Ecto neural progenitor cell (in vitro differentiated cells): Measurements from ENCODE around the gene GALNT9.
"Not testable (repeated sequence)": the region's sequence is repeated elsewhere in the genome, so short reads cannot be mapped to it uniquely, and the experiment has no call there.

Source experiments
- DNase-seq: peaks from one replicate; pipeline ENCODE4 v3.0.0-alpha.2; 2018; ENCODE audit warnings: low spot score

The GALNT9 gene

GRCh38 chr12:132264086-132265010, 65.0 kb downstream of the GALNT9 start:
- DNase-seq: no peak

- no peak for DNase-seq
These were observed 65.8 kb downstream of the GALNT9 start for GRCh38 chr12:132263451-132264049.

DNA sequence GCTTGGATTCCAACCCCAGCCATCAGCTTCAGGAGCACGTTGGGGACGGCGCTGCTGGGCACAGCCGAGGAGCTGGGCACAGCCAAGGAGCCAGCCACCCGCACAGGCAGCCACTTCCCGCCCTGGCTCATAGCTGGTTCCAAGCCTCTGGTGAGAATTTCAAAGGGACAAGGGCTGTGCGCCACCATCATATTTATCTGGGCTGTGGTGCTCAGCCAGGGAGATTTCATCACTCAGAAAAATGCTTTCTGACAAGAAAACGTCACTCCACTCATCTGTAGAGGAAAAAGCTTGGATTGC, 66.4 kb downstream of the GALNT9 start:
- no peak for DNase-seq

DNA sequence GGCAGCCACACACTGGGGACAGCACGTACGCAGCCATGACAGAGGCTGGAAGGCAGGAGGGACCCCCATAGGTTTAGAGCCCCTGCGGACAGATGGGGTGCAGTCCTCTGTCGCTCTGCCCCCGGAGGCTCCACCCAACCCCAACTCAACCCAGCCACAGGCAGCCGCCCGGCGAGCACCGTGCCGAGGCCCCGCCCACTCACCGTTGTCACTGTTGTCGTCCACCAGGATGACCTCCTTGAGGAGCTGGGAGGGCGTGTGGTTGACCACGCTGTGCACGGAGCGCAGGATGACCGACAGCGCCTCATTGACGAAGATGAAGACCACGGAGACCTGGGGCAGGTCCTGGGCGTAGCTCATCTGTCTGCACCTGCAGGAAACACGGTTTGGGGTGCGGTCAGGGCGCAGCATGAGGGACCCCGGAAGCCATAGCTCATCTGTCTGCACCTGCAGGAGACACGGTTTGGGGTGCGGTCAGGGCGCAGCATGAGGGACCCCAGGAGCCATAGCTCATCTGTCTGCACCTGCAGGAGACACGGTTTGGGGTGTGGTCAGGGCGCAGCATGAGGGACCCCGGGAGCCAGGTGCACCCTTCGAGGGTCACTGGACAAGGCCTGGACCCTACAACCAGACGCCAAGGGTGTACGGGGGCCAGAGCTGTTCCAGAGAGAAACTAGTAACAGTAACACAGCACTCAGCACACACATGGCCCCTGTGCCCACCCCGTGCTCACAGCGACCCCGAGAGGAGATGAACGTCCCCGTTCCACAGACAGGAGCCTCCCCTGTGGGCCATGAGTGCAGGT, 66.9 kb downstream of the GALNT9 start:
- DNase-seq: no peak

DNA sequence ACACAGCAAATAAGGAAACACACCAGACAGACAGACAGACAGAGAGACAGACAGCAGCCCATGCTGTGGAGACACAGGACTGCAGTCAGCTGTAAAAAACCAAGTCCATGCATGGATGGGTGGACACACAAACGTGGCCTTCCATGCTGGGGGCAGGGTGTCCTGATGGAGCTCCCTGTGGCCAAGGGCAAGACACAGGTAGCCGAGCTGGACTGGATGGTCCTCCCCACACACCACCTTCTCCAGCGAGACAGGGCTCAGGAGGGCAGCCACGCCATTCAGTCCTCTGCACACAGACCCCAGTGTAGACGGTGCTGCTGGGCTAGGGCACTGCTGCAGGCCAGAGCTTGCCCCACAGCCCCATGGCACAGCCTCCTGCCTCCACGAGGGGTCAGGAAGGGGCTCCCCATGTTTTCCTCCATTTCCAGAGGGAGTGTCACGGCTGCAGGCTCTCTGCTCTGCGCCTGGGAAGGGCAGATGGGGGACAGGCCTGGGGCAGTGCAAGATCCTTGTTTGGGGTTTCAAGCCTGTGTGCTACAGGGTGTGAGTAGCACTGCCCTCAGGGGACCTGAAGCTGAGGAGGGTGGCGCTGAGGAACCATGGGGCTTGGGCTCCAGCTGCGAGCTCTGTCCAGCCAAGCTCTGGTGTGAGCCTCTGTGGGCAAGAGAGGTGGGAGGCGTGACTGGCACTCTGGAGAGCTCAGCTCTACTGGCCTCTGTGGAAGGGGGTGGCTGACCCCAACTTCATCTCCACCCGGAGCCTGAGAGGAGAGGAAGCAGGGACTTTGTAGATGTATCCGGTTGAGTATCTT, 67.9 kb downstream of the GALNT9 start:
- DNase-seq: no peak

GRCh38 chr12:132260721-132261120, 68.7 kb downstream of the GALNT9 start:
- DNase-seq: no peak

DNA sequence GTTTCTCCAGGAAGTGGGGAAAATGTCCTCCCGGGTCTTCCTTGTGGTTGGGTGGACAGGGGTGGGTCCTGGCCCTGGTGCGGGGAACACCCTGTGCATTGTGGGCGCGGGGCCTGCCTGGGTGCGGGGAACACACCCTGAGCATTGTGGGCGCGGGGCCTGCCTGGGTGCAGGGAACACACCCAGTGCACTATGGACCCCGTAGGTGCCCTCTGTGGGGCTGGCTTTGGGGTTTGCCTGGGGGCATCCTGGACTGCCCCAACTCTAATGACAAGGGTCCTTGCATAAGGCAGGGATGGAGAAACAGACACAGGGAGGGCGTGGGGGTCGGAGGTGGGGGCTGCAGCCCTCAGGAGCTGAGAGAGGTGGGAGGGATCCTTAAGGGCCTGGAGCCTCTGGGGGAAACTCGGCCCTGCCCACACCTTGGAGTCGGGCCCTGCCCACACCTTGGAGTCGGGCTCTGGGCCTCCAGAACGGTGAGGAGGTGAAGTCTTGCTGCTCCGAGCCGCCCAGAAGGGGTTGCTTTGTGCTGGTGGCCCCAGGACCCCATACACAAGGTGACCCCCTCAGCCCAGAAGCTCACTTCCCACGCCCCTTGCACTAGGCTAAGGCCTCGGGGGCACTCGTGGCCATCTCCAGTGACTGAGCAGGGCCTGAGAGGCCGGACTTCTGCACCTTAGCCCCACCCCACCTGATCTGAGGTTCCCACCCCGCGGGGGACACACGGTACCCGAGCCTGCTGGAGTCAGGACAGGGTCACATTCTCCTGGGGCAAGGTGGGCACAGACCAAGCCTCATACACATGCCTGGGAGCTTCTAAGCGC, 69.3 kb downstream of the GALNT9 start:
- no peak for DNase-seq

DNA sequence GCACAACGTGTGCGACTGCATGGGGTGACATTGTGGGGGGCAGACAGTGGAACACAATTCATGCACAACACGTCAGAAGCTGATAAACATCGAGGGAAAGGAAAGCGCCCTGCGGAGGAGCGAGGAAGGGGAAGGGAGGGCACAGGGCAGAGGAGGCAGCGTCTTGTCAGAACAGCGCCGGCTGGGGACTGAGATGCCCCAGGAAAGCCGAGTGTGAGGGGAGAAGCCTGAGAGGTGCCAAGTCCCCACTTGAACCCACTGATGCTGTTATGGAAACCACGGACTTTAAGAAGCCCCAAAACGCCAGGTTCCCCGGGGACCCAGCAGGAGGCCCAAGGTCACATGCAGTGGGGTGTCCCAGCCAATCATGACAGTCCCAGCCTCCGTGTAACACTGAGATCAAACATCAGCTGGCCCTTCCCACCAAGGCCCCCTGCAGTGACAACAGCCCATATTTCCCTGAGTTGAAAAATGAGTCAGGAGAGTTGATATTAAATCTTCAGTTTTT, 70.0 kb downstream of the GALNT9 start:
- no peak for DNase-seq

DNA sequence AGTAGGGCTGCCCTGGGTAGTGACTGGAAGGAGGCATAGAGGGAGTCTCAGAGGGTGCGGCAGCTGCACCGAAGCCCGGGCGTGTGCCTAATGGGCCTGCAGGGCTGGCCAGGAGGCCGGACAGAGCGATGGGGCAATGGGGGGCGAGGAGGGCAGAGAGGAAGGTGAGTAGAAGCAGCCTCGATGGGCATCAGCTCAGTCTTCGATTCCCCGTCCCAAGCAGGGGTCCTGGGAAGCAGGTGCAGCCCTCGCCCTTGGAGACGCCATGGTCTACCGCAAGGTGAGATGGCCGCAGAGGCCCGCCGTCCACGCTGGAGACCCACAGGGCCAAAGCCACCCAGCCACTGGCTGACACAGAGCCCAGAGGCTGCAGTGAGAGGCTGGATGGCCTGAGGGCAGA, 70.8 kb downstream of the GALNT9 start:
- no peak for DNase-seq

DNA sequence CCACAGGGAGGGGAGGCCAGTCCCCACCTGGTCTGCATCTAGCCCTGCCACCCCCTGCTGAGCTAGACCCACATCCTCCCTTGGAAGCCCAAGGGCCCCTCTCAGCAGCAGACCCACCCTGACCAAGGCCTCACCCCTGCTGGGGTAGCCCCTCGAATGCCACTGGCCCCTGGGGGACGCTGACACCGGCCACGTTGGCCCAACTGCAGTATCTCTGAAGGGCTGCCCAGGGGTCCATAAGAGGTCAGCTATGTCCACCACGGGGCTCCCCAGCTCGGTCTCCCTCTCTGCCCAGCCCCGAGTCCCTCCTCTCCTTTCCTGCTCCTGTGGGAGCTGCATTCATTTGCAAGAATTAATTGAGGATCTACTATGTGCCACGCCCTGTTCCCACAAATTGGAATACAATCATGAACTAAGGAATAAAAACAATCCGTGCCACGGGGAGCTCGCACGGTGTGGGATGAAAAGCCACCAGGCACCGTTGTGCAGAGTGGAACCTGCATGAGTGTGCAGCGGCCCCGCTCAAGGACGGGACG, 71.4 kb downstream of the GALNT9 start:
- DNase-seq: no peak

DNA sequence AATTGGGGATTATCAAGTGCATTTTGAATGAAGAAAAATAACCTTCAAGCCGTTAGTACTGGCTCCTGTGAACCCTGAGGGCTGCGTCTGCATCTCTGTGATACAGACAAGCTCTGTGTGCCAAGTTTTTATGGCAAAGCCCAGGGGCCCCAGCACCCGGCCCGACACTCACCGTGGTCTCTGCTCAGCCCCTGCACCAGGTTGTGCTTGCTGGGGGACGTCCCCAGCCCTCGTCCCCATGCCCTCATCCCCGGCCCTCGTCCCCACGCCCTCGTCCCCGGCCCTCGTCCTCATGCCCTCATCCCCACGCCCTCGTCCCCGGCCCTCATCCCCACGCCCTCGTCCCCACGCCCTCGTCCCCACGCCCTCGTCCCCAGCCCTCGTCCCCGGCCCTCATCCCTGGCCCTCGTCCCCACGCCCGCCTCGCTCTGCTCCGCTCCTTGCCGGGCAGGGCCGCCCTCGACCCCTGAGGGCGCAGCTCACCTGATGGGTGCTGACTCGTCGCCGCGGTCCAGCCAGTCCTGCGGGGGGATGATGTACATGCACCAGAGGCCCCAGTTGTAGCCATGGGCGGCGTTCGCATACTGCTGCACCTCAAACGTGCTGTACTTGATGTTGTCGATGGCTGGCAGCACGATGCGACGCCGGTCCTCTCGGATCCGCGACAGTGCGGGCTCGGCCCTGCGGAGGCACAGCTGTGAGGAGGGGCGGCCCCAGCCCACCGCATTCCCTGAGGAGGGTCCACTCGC, 72.0 kb downstream of the GALNT9 start:
- DNase-seq: no peak

- DNase-seq: no peak
These were observed 72.7 kb downstream of the GALNT9 start for GRCh38 chr12:132256646-132257045.

GRCh38 chr12:132255642-132256041, 73.7 kb downstream of the GALNT9 start:
- DNase-seq: no peak

DNA sequence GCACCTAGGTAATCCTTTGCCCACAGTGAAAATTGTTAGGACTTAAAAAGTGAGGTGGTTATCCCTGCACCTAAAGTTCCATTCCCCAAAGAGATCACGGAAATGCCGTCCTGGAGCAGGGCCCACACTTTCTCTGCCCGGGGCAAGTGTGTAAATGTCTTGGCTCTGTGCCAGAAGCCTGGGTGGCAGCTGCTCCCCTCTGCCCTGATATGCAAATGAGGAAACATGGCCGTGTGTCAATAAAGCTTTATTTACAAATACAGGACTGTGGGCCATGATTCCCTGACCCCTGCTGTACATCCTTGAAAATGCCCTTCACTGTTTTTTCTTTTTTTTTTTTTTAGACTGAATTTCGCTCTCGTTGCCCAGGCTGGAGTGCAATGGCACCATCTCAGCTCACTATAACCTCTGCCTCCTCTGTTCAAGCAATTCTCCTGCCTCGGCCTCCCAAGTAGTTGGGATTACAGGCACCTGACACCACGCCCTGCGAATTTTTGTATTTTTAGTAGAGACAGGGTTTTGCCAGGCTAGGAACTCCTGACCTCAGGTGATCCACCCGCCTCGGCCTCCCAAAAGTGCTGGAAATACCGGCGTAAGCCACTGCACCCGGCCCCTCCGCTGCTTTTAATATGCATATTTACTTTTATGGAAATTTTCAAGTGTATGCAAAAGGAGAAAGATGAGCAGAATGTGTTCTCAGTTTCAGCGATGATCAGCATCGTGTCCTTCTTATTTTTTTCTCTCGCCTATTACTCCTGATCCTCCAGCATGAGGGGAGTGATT, 75.5 kb downstream of the GALNT9 start:
- no peak for DNase-seq

DNA sequence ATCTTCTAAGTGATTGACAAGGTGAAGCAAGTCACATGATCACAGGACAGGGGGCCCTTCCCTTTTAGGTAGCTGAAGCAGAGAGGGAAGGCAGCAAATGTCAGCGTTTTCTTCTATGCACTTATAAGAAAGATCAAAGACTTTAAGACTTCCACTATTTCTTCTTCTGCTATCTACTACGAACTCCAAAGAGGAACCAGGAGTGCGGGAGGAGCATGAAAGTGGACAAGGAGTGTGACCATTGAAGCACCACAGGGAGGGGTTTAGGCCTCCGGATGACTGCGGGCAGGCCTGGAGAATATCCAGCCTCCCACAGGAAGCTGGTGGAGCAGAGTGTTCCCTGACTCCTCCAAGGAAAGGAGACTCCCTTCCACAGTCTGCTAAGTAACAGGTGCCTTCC, 76.4 kb downstream of the GALNT9 start:
- DNase-seq: not testable (repeated sequence)

DNA sequence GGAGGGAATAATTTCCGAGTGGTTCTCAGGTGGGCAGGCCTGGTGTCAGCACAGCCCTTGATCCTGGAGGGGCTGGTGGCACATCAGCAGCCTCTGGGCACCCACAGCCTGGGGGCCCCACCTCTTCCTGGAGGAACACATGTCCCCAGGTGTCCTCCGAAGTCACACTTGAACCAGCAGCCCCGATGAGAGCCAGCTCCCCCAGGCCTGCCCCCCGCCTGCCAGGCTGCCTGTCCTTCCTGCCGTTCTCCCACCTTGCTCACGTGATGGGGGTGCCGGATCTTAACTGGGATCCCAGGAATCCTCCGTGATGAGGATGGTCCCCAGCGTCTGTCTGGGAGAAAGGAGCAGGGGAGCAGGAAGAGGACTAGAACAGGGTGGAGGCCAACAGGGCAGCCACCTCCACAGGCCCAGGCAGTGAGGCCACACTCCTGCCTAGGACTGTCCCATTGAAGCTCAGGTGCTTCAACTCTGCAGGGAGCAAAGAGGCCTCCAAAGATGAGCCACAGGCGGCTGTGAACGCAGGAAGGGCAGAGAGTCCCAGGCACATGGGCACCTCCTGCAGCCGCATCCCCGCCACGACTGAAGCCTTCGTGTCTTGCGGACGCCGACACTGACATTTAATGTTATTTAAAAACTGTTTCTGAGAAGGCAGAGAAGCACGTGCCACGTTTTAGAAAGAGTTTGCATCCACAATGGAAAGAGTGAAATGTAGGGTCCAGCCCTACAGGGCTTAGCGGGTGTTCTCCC, 77.5 kb downstream of the GALNT9 start:
- no peak for DNase-seq

DNA sequence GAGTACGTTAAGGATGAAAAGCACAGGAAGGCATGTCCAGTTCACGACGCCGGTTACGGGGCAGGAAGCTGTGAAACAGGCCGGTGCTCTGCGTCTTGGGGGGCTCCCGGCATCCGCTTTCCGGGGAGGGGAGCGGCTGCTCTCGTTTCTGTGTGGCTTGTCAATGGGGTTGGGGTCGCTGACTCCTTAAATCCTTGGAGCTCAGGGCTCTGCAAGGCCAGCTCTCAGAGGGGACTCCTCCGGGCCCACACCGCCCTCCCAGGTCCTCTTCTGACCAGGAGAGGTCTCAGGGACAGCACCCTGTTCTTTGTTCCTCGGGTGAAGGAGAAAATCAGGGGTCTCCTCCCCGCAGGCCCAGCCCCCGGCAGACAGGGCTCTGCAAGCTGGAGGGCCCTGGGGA, 78.1 kb downstream of the GALNT9 start:
- DNase-seq: no peak

DNA sequence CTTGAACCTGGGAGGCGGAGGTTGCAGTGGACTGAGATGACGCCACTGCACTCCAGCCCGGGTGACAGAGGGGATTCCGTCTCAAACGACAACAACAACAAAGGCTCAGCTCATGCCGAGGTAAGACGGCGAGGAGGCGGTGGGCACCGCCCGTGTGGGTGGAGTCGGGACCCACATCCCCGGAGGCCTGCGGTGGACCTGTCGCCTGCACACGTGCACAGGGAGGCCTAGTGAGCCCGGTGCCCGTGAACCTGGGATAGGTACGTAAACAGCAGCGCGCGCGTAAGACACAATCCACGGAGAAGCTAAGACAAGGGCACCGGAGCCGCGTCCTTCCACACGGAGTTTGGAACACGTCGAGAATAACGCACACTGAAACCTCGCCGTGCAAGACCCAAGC, 78.7 kb downstream of the GALNT9 start:
- DNase-seq: no peak
